ENCODE results near the gene CA6.

The CA6 gene

GRCh38 chr1:8985915-8986813, 40.5 kb downstream of the CA6 start:
- TF ChIP-seq CTCF (conservative IDR thresholded peaks at IDR 0.05; ENCODE audit: low read depth, low read length), result no peak
- no peak overlapping the region for H3K4me3 ChIP-seq (ENCODE audit: low read length)
- peak; percentile 70 for DNase-seq (ENCODE audit: low read depth)

GRCh38 chr1:8986814-8987190, 41.1 kb downstream of the CA6 start:
- DNase-seq (ENCODE audit: low read depth), result no peak
- TF ChIP-seq CTCF (conservative IDR thresholded peaks at IDR 0.05; ENCODE audit: low read depth, low read length), result no peak
- H3K4me3 ChIP-seq (ENCODE audit: low read length), result no peak overlapping the region

GRCh38 chr1:8987881-8988617, 42.4 kb downstream of the CA6 start:
- peak; percentile 94 for TF ChIP-seq CTCF (conservative IDR thresholded peaks at IDR 0.05; ENCODE audit: low read depth, low read length)
- DNase-seq (ENCODE audit: low read depth), result no peak
- no peak overlapping the region for H3K4me3 ChIP-seq (ENCODE audit: low read length)

- H3K4me3 ChIP-seq (ENCODE audit: low read length), result no peak overlapping the region
- no peak for TF ChIP-seq CTCF (conservative IDR thresholded peaks at IDR 0.05; ENCODE audit: low read depth, low read length)
- DNase-seq (ENCODE audit: low read depth), result no peak
Observed at GRCh38 chr1:8988618-8988967, 42.9 kb downstream of the CA6 start.

GRCh38 chr1:8989061-8989460, 43.4 kb downstream of the CA6 start:
- H3K4me3 ChIP-seq (ENCODE audit: low read length), result no peak overlapping the region
- no peak for TF ChIP-seq CTCF (conservative IDR thresholded peaks at IDR 0.05; ENCODE audit: low read depth, low read length)
- no peak for DNase-seq (ENCODE audit: low read depth)

GRCh38 chr1:8989821-8990220, 44.2 kb downstream of the CA6 start:
- H3K4me3 ChIP-seq (ENCODE audit: low read length), result no peak overlapping the region
- DNase-seq (ENCODE audit: low read depth), result no peak
- TF ChIP-seq CTCF (conservative IDR thresholded peaks at IDR 0.05; ENCODE audit: low read depth, low read length), result no peak

All from retinal pigment epithelial cell (primary cell).